Progenitor cell of endocrine pancreas (in vitro differentiated cells): ENCODE data around the gene FOXP2. TPM values are rescaled to one million over a fixed set of nuclear protein-coding genes. Genes with fewer than 3 reads are reported as not detected.

Experiments used
- DNase-seq: peaks from one replicate; pipeline ENCODE4 v3.0.0; 2021; ENCODE audit warnings: low spot score; ENCODE audit not compliant: unreplicated experiment
- H3K27ac Mint-ChIP-seq: 2 replicates; pipeline ENCODE4 v1.8.0; 2021; ENCODE audit warnings: mild to moderate bottlenecking, moderate library complexity, mixed read lengths
- H3K27me3 Mint-ChIP-seq: 2 replicates; pipeline ENCODE4 v1.8.0; 2021; ENCODE audit warnings: mixed read lengths
- H3K36me3 Mint-ChIP-seq: 2 replicates; pipeline ENCODE4 v1.8.0; 2022; ENCODE audit warnings: mixed read lengths; ENCODE audit not compliant: insufficient read depth
- H3K4me1 Mint-ChIP-seq: 2 replicates; pipeline ENCODE4 v1.8.0; 2021; ENCODE audit warnings: low read depth, mixed read lengths
- H3K4me3 Mint-ChIP-seq: 2 replicates; pipeline ENCODE4 v1.8.0; 2021; ENCODE audit warnings: low read depth, mild to moderate bottlenecking, moderate library complexity, mixed read lengths
- H3K9me3 Mint-ChIP-seq: 2 replicates; pipeline ENCODE4 v1.8.0; 2021; ENCODE audit warnings: low read depth, mixed read lengths
- total RNA-seq: library from RNA; stranded (reverse); gene quantifications from 2 replicates; pipeline ENCODE4 v1.2.1, GENCODE V29; 2021
- TF ChIP-seq, protein P1 (sequence below): fragments of 200-600 bp; sonication (generic); IDR thresholded peaks from one replicate; pipeline ENCODE4 v1.5.0; 2021; ENCODE audit warnings: antibody characterized with exemption, mild to moderate bottlenecking; ENCODE audit not compliant: unreplicated experiment

The FOXP2 gene
- total RNA-seq, 1 donor from 2014 or later: 5.8 TPM

DNA sequence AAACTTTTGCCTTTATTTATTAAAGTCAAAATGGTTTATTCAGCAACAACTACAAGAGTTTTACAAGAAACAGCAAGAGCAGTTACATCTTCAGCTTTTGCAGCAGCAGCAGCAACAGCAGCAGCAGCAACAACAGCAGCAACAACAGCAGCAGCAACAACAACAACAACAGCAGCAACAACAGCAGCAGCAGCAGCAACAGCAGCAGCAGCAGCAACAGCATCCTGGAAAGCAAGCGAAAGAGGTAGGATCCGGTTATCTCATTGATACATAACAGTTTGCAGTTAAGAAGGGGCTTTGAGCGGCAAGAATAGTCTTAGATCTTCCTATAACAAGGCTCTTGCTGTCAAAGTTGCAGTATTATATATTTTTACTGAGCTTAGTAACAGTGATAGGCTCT lies 215.1 kb downstream of the FOXP2 start:
- no peak overlapping the region for H3K4me3 Mint-ChIP-seq
- DNase-seq: no peak
- H3K27me3 Mint-ChIP-seq: no peaks in the 10 kb centered on the region
- no peaks in the 10 kb centered on the region for H3K9me3 Mint-ChIP-seq
- H3K27ac Mint-ChIP-seq: peak overlapping the region; percentile 4
- H3K36me3 Mint-ChIP-seq: no peaks in the 10 kb centered on the region
- TF ChIP-seq, protein P1, sequence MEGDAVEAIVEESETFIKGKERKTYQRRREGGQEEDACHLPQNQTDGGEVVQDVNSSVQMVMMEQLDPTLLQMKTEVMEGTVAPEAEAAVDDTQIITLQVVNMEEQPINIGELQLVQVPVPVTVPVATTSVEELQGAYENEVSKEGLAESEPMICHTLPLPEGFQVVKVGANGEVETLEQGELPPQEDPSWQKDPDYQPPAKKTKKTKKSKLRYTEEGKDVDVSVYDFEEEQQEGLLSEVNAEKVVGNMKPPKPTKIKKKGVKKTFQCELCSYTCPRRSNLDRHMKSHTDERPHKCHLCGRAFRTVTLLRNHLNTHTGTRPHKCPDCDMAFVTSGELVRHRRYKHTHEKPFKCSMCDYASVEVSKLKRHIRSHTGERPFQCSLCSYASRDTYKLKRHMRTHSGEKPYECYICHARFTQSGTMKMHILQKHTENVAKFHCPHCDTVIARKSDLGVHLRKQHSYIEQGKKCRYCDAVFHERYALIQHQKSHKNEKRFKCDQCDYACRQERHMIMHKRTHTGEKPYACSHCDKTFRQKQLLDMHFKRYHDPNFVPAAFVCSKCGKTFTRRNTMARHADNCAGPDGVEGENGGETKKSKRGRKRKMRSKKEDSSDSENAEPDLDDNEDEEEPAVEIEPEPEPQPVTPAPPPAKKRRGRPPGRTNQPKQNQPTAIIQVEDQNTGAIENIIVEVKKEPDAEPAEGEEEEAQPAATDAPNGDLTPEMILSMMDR: no peak
- peaks cover 7% of the 10 kb centered on the region for H3K4me1 Mint-ChIP-seq

DNA sequence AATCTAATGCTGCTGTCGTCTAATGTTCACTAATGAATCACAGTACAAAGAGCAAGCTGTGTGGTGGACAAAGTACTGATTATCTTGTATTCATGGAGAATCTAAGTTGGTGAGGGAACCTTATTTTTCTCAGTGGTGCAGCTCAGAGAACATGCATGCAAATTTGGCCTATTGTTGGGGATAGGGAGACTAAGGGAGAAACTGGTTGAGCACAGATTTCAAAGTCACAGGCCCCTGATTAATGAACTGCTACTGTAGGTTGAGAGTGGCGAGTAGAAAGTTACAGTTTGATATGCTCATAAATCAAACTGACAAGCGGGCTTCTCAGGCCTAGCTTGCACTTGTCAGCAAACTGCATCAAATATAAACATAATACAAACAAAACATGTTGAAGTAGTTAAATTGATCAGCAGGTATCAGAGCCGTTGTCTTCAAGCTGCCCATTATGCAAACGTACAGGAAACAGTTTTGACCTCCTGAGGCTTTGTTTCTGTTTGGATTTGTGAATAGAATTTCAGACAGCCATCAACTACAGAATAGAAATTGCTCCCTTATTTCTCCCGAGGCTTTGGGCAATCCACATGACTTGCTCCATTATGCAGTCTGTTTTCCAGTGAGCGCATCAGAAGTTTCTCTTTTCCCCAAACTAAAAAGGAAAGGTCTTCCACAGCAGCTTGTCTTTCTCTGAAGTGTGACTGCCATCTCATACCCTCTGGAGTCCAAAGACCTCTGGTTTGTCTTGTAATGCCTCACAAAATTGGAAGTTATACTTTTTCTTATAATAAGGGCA lies 215.8 kb downstream of the FOXP2 start:
- Mint-ChIP-seq H3K36me3 (no peaks in the 10 kb centered on the region), H3K4me1 (peaks cover 7% of the 10 kb centered on the region), H3K9me3 (no peaks in the 10 kb centered on the region), H3K4me3 (no peak overlapping the region), H3K27me3 (no peaks in the 10 kb centered on the region), H3K27ac (peak overlapping the region; percentile 4)
- TF ChIP-seq, protein P1: no peak
- DNase-seq: no peak

DNA sequence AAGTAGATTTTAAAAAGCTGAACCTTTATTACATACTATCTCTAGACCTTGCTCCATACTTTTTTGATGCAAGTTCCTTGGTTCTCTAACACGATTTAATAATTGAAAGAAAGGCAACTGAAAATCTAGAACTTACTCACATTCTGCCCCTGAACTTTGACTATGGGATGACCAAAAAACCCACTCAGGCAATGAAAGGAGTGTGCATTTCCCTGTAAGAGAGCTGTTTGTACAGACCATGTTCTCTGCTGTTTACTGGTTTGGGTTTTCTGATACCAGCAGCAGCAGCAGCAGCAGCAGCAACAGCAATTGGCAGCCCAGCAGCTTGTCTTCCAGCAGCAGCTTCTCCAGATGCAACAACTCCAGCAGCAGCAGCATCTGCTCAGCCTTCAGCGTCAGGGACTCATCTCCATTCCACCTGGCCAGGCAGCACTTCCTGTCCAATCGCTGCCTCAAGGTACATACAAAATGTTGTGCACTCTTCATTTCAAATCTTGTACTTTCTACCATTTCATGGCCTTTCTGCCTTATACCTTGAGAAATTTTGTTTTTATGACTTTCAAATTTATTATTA lies 216.7 kb downstream of the FOXP2 start:
- TF ChIP-seq, protein P1: no peak
- Mint-ChIP-seq H3K4me3 (no peak overlapping the region), H3K27ac (no peak overlapping the region), H3K27me3 (no peaks in the 10 kb centered on the region), H3K36me3 (no peaks in the 10 kb centered on the region), H3K4me1 (peaks cover 7% of the 10 kb centered on the region), H3K9me3 (no peaks in the 10 kb centered on the region)
- DNase-seq: no peak

DNA sequence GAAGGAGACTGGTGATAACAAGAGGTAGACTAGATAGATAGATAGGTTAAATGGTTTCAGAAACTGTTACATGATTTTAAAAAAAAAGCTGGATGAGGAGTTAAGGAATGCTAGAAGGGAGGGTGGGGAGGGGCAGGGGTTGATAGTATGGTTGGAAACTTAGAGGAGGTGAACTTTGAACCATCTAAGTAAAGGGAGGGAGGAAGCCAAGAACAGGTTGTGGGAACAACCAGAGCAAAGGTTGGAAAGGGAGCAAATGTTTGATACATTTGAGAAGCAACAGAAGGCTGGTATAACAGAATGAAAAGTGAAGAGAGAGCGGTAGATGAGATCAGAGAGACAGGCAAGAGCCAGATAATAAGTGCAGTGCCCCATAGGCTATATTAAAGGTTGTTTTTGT lies 224.8 kb downstream of the FOXP2 start:
- Mint-ChIP-seq H3K27me3 (no peaks in the 10 kb centered on the region), H3K27ac (no peak overlapping the region), H3K4me3 (no peak overlapping the region), H3K9me3 (no peaks in the 10 kb centered on the region), H3K4me1 (peaks cover 4% of the 10 kb centered on the region), H3K36me3 (no peaks in the 10 kb centered on the region)
- TF ChIP-seq, protein P1: no peak
- DNase-seq: no peak

DNA sequence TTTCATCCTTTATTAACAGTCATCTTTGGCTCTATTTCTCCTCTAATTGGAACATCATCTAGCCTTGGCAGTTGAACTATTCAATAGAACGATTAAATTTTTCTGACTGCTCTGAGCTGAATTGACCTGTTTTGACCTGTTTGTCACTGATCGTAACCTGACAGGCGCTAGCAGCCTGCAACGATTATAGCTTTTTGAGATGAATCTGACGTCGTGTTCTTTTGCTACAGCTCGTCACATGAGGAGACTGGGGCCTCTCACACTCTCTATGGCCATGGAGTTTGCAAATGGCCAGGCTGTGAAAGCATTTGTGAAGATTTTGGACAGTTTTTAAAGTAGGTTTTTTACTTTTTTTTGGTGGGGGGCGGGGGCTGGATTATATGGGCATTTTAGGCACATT lies 229.8 kb downstream of the FOXP2 start:
- no peaks in the 10 kb centered on the region for H3K36me3 Mint-ChIP-seq
- H3K4me1 Mint-ChIP-seq: peaks cover 14% of the 10 kb centered on the region
- no peak overlapping the region for H3K4me3 Mint-ChIP-seq
- no peak overlapping the region for H3K27ac Mint-ChIP-seq
- TF ChIP-seq, protein P1: no peak
- H3K9me3 Mint-ChIP-seq: no peaks in the 10 kb centered on the region
- H3K27me3 Mint-ChIP-seq: no peaks in the 10 kb centered on the region
- no peak for DNase-seq
